ENCODE data around the gene ERI3.

ERI3 gene

DNA sequence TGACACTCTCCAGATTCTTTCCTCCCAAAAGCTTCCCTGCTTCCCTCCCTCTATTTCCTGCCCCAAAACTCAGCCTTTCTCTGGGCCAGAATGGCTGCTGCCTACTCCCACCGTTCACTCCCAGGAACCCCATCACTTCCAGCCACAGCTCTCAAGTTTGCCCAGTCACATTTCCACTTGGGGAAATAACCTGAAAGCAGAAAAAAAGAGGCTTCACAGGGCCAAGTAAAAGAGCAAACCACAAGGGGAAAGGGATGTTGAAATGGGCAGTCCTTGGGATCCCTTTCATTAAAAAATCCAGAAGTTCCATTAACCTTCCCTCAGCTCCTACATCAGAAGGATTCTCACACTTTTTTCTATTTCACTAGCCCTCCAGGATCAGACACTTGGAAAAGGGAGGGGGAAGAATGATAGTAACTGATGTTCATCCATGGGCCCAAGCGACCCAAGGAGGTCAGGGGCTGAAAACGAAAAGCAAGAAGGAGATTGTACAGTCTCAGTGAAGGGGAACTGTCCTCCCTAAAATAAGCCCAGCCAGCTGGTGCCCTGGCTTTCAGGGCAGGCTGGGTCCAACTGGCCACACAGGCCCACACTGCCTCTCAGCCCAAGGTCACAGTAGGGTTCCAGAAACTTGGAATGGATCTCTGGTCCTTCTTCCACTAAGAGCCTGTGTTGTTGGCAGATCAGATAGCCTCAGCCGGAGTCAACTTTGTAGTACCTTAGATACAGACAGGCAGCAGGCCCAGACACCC is 92.1 kb downstream of the ERI3 start:
- H3K27me3 ChIP-seq (ENCODE audit: insufficient read depth, poor library complexity, severe bottlenecking) = no peaks in the 10 kb centered on the region
- H3K4me3 ChIP-seq (ENCODE audit: severe bottlenecking) = no peak overlapping the region
- DNase-seq (ENCODE audit: low spot score) (no peak), ATAC-seq (ENCODE audit: low read depth) (no peak)
- no peaks in the 10 kb centered on the region for H3K36me3 ChIP-seq (ENCODE audit: low read depth)
- H3K9me3 ChIP-seq (ENCODE audit: severe bottlenecking) = no peaks in the 10 kb centered on the region
- TF ChIP-seq, protein P1, sequence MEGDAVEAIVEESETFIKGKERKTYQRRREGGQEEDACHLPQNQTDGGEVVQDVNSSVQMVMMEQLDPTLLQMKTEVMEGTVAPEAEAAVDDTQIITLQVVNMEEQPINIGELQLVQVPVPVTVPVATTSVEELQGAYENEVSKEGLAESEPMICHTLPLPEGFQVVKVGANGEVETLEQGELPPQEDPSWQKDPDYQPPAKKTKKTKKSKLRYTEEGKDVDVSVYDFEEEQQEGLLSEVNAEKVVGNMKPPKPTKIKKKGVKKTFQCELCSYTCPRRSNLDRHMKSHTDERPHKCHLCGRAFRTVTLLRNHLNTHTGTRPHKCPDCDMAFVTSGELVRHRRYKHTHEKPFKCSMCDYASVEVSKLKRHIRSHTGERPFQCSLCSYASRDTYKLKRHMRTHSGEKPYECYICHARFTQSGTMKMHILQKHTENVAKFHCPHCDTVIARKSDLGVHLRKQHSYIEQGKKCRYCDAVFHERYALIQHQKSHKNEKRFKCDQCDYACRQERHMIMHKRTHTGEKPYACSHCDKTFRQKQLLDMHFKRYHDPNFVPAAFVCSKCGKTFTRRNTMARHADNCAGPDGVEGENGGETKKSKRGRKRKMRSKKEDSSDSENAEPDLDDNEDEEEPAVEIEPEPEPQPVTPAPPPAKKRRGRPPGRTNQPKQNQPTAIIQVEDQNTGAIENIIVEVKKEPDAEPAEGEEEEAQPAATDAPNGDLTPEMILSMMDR (IDR thresholded peaks at IDR 0.05; ENCODE audit: poor library complexity, severe bottlenecking) = no peak
- H3K27ac ChIP-seq (ENCODE audit: poor library complexity, severe bottlenecking) = no peak overlapping the region
- H3K4me1 ChIP-seq (ENCODE audit: insufficient read depth, poor library complexity, severe bottlenecking) = no peaks in the 10 kb centered on the region

DNA sequence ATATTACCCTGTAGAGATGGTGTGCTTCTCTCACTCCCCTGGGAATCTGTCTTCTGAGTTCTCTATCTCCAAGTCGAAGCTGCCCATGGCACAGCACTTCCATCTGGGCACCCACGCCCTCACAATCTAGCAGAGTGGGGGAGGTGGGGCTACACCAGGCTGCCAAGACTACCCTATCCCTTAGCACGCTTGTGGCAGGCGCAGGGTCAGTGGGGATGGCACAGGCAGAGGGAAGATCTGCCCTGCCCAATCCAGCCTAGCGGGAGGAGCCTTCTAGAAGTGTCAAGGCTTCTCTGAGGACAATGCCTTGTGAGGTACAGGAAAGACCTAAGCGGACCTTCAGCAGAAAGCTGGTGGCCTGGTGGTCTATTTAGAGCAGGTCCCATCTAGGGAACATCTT is 92.6 kb downstream of the ERI3 start:
- ATAC-seq (ENCODE audit: low read depth) (no peak), DNase-seq (ENCODE audit: low spot score) (no peak)
- Histone ChIP-seq H3K4me1 (ENCODE audit: insufficient read depth, poor library complexity, severe bottlenecking) (no peaks in the 10 kb centered on the region), H3K27me3 (ENCODE audit: insufficient read depth, poor library complexity, severe bottlenecking) (no peaks in the 10 kb centered on the region), H3K27ac (ENCODE audit: poor library complexity, severe bottlenecking) (no peak overlapping the region), H3K36me3 (ENCODE audit: low read depth) (no peaks in the 10 kb centered on the region), H3K9me3 (ENCODE audit: severe bottlenecking) (no peaks in the 10 kb centered on the region), H3K4me3 (ENCODE audit: severe bottlenecking) (no peak overlapping the region)
- TF ChIP-seq, protein P1 (IDR thresholded peaks at IDR 0.05; ENCODE audit: poor library complexity, severe bottlenecking) = no peak

DNA sequence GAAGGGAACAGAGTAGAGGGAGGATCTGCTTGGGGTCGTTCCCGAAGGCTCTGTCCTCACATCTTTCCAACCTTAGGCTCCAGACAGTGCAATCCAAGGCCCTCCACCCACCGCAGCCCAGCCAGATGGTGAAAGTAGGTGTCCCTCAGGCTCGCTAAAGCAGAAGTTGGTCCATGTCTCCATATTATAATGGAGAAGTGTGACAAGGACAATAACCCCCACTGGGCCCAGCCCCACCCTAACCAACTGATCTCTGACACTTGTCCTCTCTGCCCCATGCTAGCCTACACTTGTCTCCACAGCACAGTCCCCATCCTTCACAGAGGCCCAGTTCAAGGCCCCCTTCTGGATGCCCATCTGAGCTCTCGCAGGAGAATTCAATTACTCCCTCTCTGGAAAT is 93.1 kb downstream of the ERI3 start:
- H3K9me3 ChIP-seq (ENCODE audit: severe bottlenecking) = no peaks in the 10 kb centered on the region
- no peaks in the 10 kb centered on the region for H3K36me3 ChIP-seq (ENCODE audit: low read depth)
- no peaks in the 10 kb centered on the region for H3K27me3 ChIP-seq (ENCODE audit: insufficient read depth, poor library complexity, severe bottlenecking)
- TF ChIP-seq, protein P1 (IDR thresholded peaks at IDR 0.05; ENCODE audit: poor library complexity, severe bottlenecking) = no peak
- H3K4me1 ChIP-seq (ENCODE audit: insufficient read depth, poor library complexity, severe bottlenecking) = no peaks in the 10 kb centered on the region
- ATAC-seq (ENCODE audit: low read depth) = no peak
- no peak for DNase-seq (ENCODE audit: low spot score)
- no peak overlapping the region for H3K27ac ChIP-seq (ENCODE audit: poor library complexity, severe bottlenecking)
- H3K4me3 ChIP-seq (ENCODE audit: severe bottlenecking) = no peak overlapping the region

DNA sequence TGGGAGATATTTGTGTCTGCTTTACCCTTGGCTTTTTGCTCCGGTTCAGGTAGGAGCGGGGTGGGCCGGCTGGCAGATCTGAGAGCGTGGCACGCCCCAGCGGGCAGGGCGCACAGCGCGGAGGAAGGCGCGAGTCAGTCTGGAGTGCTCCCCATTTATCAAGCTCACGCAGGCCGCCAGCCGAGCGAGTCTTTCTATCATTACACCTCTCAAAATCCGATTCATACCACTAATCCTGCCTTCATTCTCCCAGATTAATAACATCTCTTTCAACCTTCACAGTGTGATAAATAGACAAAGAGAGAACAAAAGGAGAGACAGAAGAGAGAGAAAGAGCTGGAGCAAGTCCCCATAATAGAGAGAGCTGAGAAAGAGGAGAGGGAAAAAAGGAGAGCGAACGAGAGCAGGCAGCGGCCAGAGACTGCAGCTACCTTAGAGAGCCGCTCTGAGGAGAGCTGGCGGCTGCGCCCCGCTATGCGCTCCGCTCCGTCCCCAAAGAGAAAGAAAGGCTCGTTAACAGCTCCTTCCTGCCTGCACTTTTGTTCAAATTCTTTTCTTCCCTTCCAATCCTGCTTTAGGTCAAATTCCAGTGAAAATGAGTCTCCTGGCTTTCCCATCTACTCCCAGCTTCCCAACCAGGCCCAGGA is 93.8 kb downstream of the ERI3 start:
- no peaks in the 10 kb centered on the region for H3K27me3 ChIP-seq (ENCODE audit: insufficient read depth, poor library complexity, severe bottlenecking)
- ATAC-seq (ENCODE audit: low read depth) = no peak
- TF ChIP-seq, protein P1 (IDR thresholded peaks at IDR 0.05; ENCODE audit: poor library complexity, severe bottlenecking) = no peak
- H3K36me3 ChIP-seq (ENCODE audit: low read depth) = no peaks in the 10 kb centered on the region
- H3K27ac ChIP-seq (ENCODE audit: poor library complexity, severe bottlenecking) = no peak overlapping the region
- H3K9me3 ChIP-seq (ENCODE audit: severe bottlenecking) = no peaks in the 10 kb centered on the region
- no peaks in the 10 kb centered on the region for H3K4me1 ChIP-seq (ENCODE audit: insufficient read depth, poor library complexity, severe bottlenecking)
- H3K4me3 ChIP-seq (ENCODE audit: severe bottlenecking) = no peak overlapping the region
- DNase-seq (ENCODE audit: low spot score) = no peak

DNA sequence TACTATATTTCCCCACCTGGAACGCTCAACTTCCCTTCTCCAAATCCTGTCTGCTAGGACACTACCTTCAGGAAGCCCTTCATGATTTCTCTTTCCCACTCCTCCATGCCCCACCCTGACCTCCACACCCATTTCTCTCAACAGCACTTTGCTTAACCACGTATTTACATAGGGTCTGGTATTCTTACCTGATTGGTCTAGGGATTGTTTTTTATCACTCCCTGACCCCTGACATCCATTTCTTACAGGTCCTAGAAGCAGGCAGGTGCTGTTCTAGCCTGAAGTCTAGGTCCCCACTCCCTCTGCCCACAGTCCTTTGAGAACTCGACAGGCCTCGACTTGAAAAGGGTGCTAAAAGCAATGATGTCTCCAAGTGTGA is 94.3 kb downstream of the ERI3 start:
- Histone ChIP-seq H3K4me3 (ENCODE audit: severe bottlenecking) (no peak overlapping the region), H3K27ac (ENCODE audit: poor library complexity, severe bottlenecking) (no peak overlapping the region), H3K27me3 (ENCODE audit: insufficient read depth, poor library complexity, severe bottlenecking) (no peaks in the 10 kb centered on the region), H3K4me1 (ENCODE audit: insufficient read depth, poor library complexity, severe bottlenecking) (no peaks in the 10 kb centered on the region), H3K36me3 (ENCODE audit: low read depth) (no peaks in the 10 kb centered on the region), H3K9me3 (ENCODE audit: severe bottlenecking) (no peaks in the 10 kb centered on the region)
- TF ChIP-seq, protein P1 (IDR thresholded peaks at IDR 0.05; ENCODE audit: poor library complexity, severe bottlenecking) = no peak
- DNase-seq (ENCODE audit: low spot score) = no peak
- ATAC-seq (ENCODE audit: low read depth) = no peak

Data from RWPE2 (cell line).